Heart left ventricle (tissue), 16 donors: Measurements from ENCODE around the gene GATC. TPM values are rescaled to one million over a fixed set of nuclear protein-coding genes. Genes with fewer than 3 reads are reported as not detected.
"Not testable (repeated sequence)": the region's sequence is repeated elsewhere in the genome, so short reads cannot be mapped to it uniquely, and the experiment has no call there.

Source experiments
- ATAC-seq, 4 donors: fragments of 200-7000 bp; cut with Tn5 transposase; one replicate each; pipeline ENCODE4 v1.9.1; 2020 to 2022; ENCODE audit warnings: moderate library complexity in 4 of 4, mild to moderate bottlenecking in 3 of 4, moderate number of reproducible peaks in 1 of 4
- DNase-seq, 5 donors: peaks; one replicate each; pipeline ENCODE4 v3.0.0-alpha.2; 2020
- H3K27ac ChIP-seq, 12 donors: fragments of 200-600 bp; sonication (generic) in 4 of 12; one replicate each; pipeline versions ENCODE4 v1.5.0 to v1.8.0; 2016 to 2022; ENCODE audit warnings: mild to moderate bottlenecking in 2 of 12
- H3K27me3 ChIP-seq, 9 donors: fragments of 200-600 bp; sonication (generic) in 2 of 9; one replicate each; pipeline versions ENCODE4 v1.5.1 to v1.8.0; 2016 to 2022; ENCODE audit warnings: mild to moderate bottlenecking in 3 of 9
- H3K36me3 ChIP-seq, 9 donors: fragments of 200-600 bp; sonication (generic) in 2 of 9; one replicate each; pipeline versions ENCODE4 v1.5.0 to v1.8.0; 2018 to 2022; ENCODE audit warnings: mild to moderate bottlenecking in 2 of 9
- H3K4me1 ChIP-seq, 12 donors: fragments of 200-600 bp; sonication (generic) in 4 of 12; one replicate each; pipeline versions ENCODE4 v1.5.0 to v1.8.0; 2016 to 2022; ENCODE audit warnings: mild to moderate bottlenecking in 3 of 12
- H3K4me3 ChIP-seq, 12 donors: fragments of 200-600 bp; sonication (generic) in 4 of 12; one replicate each; pipeline versions ENCODE4 v1.5.0 to v1.8.0; 2017 to 2022; ENCODE audit warnings: mild to moderate bottlenecking in 9 of 12, moderate library complexity in 4 of 12
- H3K9me3 ChIP-seq, 12 donors: fragments of 200-600 bp; sonication (generic) in 4 of 12; one replicate each; pipeline versions ENCODE4 v1.5.0 to v1.8.0; 2016 to 2022; ENCODE audit warnings: mild to moderate bottlenecking in 1 of 12
- POLR2A ChIP-seq, 2 donors: fragments of 450-650 bp; IDR thresholded peaks; one replicate each; pipeline ENCODE4 v1.6.1; 2017; ENCODE audit warnings: antibody characterized with exemption in 2 of 2, mild to moderate bottlenecking in 2 of 2, moderate library complexity in 2 of 2
- WGBS, 4 donors: extraction: QIAGEN DNeasy Blood & Tissue Kit in 2 of 4; methylation state at CpG; one replicate each; pipeline versions ENCODE4 v1.1.5 to v1.1.7; 2013 to 2018; 5-methylcytosine and 5-hydroxymethylcytosine counted together
- intact Hi-C, 10 donors: fragments of 100-400 bp; cut with DNase I; formaldehyde crosslinking; loops; one replicate each; pipeline versions ENCODE4 v1.11.1 to v1.14.2; 2022
- polyA plus RNA-seq, 2 donors: library from polyadenylated mRNA; stranded (reverse); fragments of 200-250 nt; gene quantifications; one replicate each; pipeline ENCODE4 v1.2.3, GENCODE V29; 2013
- total RNA-seq, 9 donors: library from RNA; depleted of rRNA in 2 of 9; stranded (reverse); fragments of >200 nt in 2 of 9; fragmentation: NEBNext Ultra II Directional in 3 of 9; extraction: Animal tissue kit (Norgen Biotek cat#: 25700) in 3 of 9; gene quantifications; one replicate each; pipeline versions ENCODE4 v1.1.0 to v1.2.4, GENCODE V29; 2016 to 2023
- TF ChIP-seq, protein P1 (sequence below), 12 donors: fragments of 200-600 bp; sonication (generic) in 4 of 12; IDR thresholded peaks; one replicate each; pipeline versions ENCODE4 v1.5.0 to v1.8.0; 2018 to 2022; ENCODE audit warnings: antibody characterized with exemption in 12 of 12, mild to moderate bottlenecking in 5 of 12
- donor health status: ischemic (EF 13 %, LVEDD 7.1; RV severe dilation, severe dysfunction).
- donor health status: healthy with polysubstance abuse.
- donor health status: DM: no; HTN: yes; CAD: no.
- donor health status: DM: no; HTN: no; CAD: no.
- donor health status: ischemic (EF 25% LVEDD 6.9; RV normal size, moderate dysfunction).
- donor health status: ischemic (EF 25% LVEDD 5.7; RV mildly dilated, moderate dysfunction).
- donor health status: healthy.
- donor health status: DM: yes; HTN: yes; CAD: no.
- donor health status: ischemic (EF 35%, LVEDD 5.7; RV mildly dilated, moderate dysfunction).
- donor health status: nonischemic (EF 11% LVEDD 7.7; RV severe dilation, severe dysfunction).
- donor health status: DM: yes; HTN: yes; CAD: no.
- donor health status: PGD.
- donor health status: ischemic (EF 29% LVEDD 5.4; RV normal size, mild dysfunction).
- donor health status: nonischemic (EF 23%, LVEDD 6.1; RV moderate dilation, normal function).

GATC gene
- total and polyA plus RNA-seq, 11 donors = 5.4 to 18.0 (median 11.6) TPM

DNA sequence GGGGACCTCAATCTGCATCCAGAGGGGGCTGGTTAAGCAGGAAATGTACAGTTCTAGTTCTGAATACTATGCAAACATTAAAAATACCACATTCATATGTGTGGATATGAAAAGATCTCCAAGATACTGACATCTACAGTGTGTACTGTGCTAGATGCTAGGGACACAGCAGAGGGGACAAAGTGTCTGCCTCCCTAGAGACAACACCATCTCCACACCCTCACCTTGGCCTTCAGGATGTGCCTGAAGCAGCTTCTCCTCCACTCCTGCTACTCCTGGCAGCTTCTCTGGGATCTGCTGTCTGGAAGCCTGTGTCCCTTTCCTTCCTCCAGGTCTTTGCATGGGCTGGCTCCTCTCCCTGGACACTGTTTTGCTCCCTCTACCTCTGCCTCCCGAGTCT lies 34.0 kb downstream of the GATC start:
- WGBS, 4 donors = 69 to 81% (median 74%) methylated on average over 1 of the region's 1 CpG
- H3K27ac ChIP-seq = peak overlapping the region in 1 of 12 donors; percentile 38
- TF ChIP-seq, protein P1, sequence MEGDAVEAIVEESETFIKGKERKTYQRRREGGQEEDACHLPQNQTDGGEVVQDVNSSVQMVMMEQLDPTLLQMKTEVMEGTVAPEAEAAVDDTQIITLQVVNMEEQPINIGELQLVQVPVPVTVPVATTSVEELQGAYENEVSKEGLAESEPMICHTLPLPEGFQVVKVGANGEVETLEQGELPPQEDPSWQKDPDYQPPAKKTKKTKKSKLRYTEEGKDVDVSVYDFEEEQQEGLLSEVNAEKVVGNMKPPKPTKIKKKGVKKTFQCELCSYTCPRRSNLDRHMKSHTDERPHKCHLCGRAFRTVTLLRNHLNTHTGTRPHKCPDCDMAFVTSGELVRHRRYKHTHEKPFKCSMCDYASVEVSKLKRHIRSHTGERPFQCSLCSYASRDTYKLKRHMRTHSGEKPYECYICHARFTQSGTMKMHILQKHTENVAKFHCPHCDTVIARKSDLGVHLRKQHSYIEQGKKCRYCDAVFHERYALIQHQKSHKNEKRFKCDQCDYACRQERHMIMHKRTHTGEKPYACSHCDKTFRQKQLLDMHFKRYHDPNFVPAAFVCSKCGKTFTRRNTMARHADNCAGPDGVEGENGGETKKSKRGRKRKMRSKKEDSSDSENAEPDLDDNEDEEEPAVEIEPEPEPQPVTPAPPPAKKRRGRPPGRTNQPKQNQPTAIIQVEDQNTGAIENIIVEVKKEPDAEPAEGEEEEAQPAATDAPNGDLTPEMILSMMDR (IDR thresholded peaks at IDR 0.05) = no peak
- no peak for TF ChIP-seq POLR2A (IDR thresholded peaks at IDR 0.05)
- DNase-seq = no peak
- no peak overlapping the region for H3K4me3 ChIP-seq
- intact Hi-C loops = no loop called here
- H3K4me1 ChIP-seq = no peaks in the 10 kb centered on the region
- no peaks in the 10 kb centered on the region for H3K9me3 ChIP-seq
- ATAC-seq = no peak
- H3K27me3 ChIP-seq = no peaks in the 10 kb centered on the region
- peaks cover 0 to 7% (median 0%) of the 10 kb centered on the region in 9 donors for H3K36me3 ChIP-seq

DNA sequence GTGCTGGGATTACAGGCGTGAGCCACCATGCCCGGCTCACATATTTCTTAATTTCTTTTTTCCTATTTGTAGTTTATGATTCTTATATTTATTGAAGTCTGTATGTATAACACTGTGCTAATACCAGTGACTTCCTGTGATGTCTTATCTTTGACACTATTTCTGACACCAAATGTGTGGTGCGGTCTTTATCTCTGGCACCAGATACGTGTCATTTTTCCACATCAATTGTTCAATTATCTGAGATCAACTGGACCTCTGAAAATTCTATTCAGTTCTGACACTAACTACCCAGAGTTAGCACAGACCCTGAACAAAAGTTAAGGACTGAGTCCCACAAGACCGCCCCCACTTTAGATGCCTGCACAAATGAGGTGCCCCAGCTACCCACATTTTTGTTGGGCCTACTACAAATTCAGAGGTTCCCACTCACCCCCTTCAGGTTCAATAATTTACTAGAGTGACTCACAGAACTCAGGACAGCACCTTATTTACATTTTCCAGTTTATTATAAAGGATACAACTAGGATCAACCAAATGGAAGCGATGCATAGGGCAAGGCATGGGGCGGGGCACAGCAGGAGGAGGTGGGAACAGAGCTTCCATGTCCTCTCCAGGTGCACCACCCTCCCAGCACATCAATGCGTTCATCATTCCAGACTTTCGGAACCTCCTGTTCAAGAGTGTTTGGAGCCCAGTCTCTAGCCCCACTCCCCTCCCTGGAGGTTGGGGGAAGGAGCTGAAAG lies 35.0 kb downstream of the GATC start:
- intact Hi-C loops = no loop called here
- peaks cover 0 to 7% (median 0%) of the 10 kb centered on the region in 9 donors for H3K36me3 ChIP-seq
- DNase-seq (no peak), ATAC-seq (no peak)
- no peak overlapping the region for H3K4me3 ChIP-seq
- H3K4me1 ChIP-seq = no peaks in the 10 kb centered on the region
- H3K27ac ChIP-seq = peak overlapping the region in 1 of 12 donors; percentile 38
- TF ChIP-seq POLR2A (IDR thresholded peaks at IDR 0.05) = no peak
- TF ChIP-seq, protein P1 (IDR thresholded peaks at IDR 0.05) = no peak
- no peaks in the 10 kb centered on the region for H3K9me3 ChIP-seq
- H3K27me3 ChIP-seq = no peaks in the 10 kb centered on the region
- WGBS, 4 donors = 92 to 96% (median 95%) methylated on average over 9 of the region's 9 CpGs

DNA sequence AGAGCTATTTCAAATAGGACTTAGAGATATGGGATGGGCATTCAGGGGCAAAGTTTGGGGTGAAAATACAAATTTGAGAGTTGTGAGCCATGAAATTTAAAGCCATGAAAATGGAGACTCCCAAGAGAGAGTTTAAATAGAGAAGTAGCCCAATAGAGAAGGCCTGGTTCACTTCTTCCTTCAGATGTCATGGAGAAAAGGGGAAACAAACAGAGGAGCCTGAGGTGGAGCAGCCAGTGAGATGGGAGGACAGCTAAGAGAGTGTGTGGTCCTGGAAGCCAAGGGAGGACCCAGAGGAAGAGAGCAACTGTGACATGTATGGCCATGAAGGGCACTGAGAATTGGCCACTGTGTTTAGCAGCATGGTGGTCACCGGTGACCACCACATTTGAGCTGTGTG lies 37.4 kb downstream of the GATC start:
- Histone ChIP-seq H3K4me1 (peaks cover 0 to 6% (median 0%) of the 10 kb centered on the region in 12 donors), H3K27ac (no peak overlapping the region), H3K4me3 (no peak overlapping the region), H3K27me3 (no peaks in the 10 kb centered on the region), H3K9me3 (no peaks in the 10 kb centered on the region), H3K36me3 (peaks cover 0 to 7% (median 0%) of the 10 kb centered on the region in 9 donors)
- TF ChIP-seq, protein P1 (IDR thresholded peaks at IDR 0.05) = no peak
- no peak for TF ChIP-seq POLR2A (IDR thresholded peaks at IDR 0.05)
- no peak for DNase-seq
- 92 to 100% (median 98%) methylated on average over 1 of the region's 1 CpG for WGBS, 4 donors
- intact Hi-C loops = no loop called here
- no peak for ATAC-seq

- no peak overlapping the region for H3K4me3 ChIP-seq
- no peaks in the 10 kb centered on the region for H3K9me3 ChIP-seq
- H3K4me1 ChIP-seq = peaks cover 0 to 6% (median 0%) of the 10 kb centered on the region in 12 donors
- ATAC-seq = no peak
- intact Hi-C loops = no loop called here
- TF ChIP-seq, protein P1 (IDR thresholded peaks at IDR 0.05) = no peak
- TF ChIP-seq POLR2A (IDR thresholded peaks at IDR 0.05) = no peak
- DNase-seq = no peak
- no peak overlapping the region for H3K27ac ChIP-seq
- WGBS, 4 donors = 88 to 93% (median 92%) methylated on average over 7 of the region's 7 CpGs
- no peaks in the 10 kb centered on the region for H3K27me3 ChIP-seq
- H3K36me3 ChIP-seq = peaks cover 0 to 10% (median 2%) of the 10 kb centered on the region in 9 donors
These were observed 40.0 kb downstream of the GATC start for GRCh38 chr12:120485961-120486881.

DNA sequence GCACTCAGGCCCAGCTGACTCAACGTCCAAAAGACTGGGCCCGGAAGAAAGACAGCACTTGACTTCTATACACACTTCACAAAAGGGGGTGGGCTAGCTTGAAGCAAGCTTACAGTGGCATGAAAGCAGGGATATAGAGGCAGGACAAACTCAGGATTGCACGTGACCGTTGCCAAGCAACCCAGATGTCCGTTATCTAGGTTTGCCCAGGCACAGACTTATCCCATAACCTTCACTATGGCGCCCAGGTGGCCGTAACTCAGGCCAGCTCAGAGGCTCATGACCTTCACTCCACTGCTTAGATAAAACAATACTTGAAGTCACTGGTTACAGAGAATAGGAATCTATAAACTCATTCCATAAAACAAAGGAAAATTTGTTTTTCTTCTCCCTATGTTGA lies 41.3 kb downstream of the GATC start:
- 62 to 81% (median 69%) methylated on average over 7 of the region's 7 CpGs for WGBS, 4 donors
- intact Hi-C loops, H3K36me3 ChIP-seq, DNase-seq, H3K27ac ChIP-seq, H3K27me3 ChIP-seq, H3K4me1 ChIP-seq, H3K9me3 ChIP-seq, H3K4me3 ChIP-seq: not testable (repeated sequence)
- ATAC-seq = peak in 1 of 4 donors; percentile 37
